ENCODE results near the gene TRMT11.

The TRMT11 gene

GRCh38 chr6:125979101-125979500 lies 7.2 kb upstream of the TRMT11 start:
- peaks cover 5% of the 10 kb centered on the region for H3K4me1 ChIP-seq (ENCODE audit: insufficient read depth, low read length, severe bottlenecking)
- no peaks in the 10 kb centered on the region for H3F3A ChIP-seq (ENCODE audit: insufficient read depth, low read length)
- H3K9ac ChIP-seq (ENCODE audit: low read length): no peak overlapping the region
- H3K36me3 ChIP-seq (ENCODE audit: insufficient read depth, low read length): peaks cover 12% of the 10 kb centered on the region; the same call in 1 of the 2 replicates
- no peaks in the 10 kb centered on the region for H3K27me3 ChIP-seq (ENCODE audit: insufficient read depth, low read length)
- no peak overlapping the region for H3K27ac ChIP-seq (ENCODE audit: low read depth, low read length, poor library complexity, severe bottlenecking)
- H3K4me2 ChIP-seq (ENCODE audit: low read length): no peak overlapping the region
- no peaks in the 10 kb centered on the region for H3K9me3 ChIP-seq (ENCODE audit: low read length)
- no peaks in the 10 kb centered on the region for H3K9me2 ChIP-seq (ENCODE audit: low read depth, low read length)
- H3K4me3 ChIP-seq (ENCODE audit: low read depth, low read length, poor library complexity, severe bottlenecking): no peak overlapping the region
- H3K79me2 ChIP-seq (ENCODE audit: insufficient read depth, low read length): no peaks in the 10 kb centered on the region
- TF ChIP-seq CTCF (IDR thresholded peaks at IDR 0.05; ENCODE audit: low read length): no peak
- TF ChIP-seq EZH2 (IDR thresholded peaks at IDR 0.05; ENCODE audit: borderline replicate concordance, low read length): no peak
- no peak overlapping the region for H2AFZ ChIP-seq (ENCODE audit: low read length)
- H4K20me1 ChIP-seq (ENCODE audit: insufficient read depth, low read length): no peaks in the 10 kb centered on the region

- TF ChIP-seq CTCF (IDR thresholded peaks at IDR 0.05; ENCODE audit: low read length) (no peak), EZH2 (IDR thresholded peaks at IDR 0.05; ENCODE audit: borderline replicate concordance, low read length) (no peak)
- no peaks in the 10 kb centered on the region for H3K9me2 ChIP-seq (ENCODE audit: low read depth, low read length)
- no peak overlapping the region for H3K4me2 ChIP-seq (ENCODE audit: low read length)
- no peaks in the 10 kb centered on the region for H3K9me3 ChIP-seq (ENCODE audit: low read length)
- H3K27ac ChIP-seq (ENCODE audit: low read depth, low read length, poor library complexity, severe bottlenecking): no peak overlapping the region
- peaks cover 11% of the 10 kb centered on the region for H3K4me1 ChIP-seq (ENCODE audit: insufficient read depth, low read length, severe bottlenecking)
- no peaks in the 10 kb centered on the region for H3K36me3 ChIP-seq (ENCODE audit: insufficient read depth, low read length)
- no peaks in the 10 kb centered on the region for H3F3A ChIP-seq (ENCODE audit: insufficient read depth, low read length)
- H3K4me3 ChIP-seq (ENCODE audit: low read depth, low read length, poor library complexity, severe bottlenecking): no peak overlapping the region
- H3K27me3 ChIP-seq (ENCODE audit: insufficient read depth, low read length): no peaks in the 10 kb centered on the region
- no peaks in the 10 kb centered on the region for H4K20me1 ChIP-seq (ENCODE audit: insufficient read depth, low read length)
- H2AFZ ChIP-seq (ENCODE audit: low read length): no peak overlapping the region
- H3K9ac ChIP-seq (ENCODE audit: low read length): no peak overlapping the region
- H3K79me2 ChIP-seq (ENCODE audit: insufficient read depth, low read length): peaks cover 7% of the 10 kb centered on the region; the same call in 1 of the 2 replicates
These were observed 4.7 kb upstream of the TRMT11 start for GRCh38 chr6:125981571-125982185.

GRCh38 chr6:125983246-125983945 lies 2.9 kb upstream of the TRMT11 start:
- Histone ChIP-seq H3K79me2 (ENCODE audit: insufficient read depth, low read length) (peaks cover 24% of the 10 kb centered on the region), H3K27ac (ENCODE audit: low read depth, low read length, poor library complexity, severe bottlenecking) (no peak overlapping the region)
- no peak for TF ChIP-seq CTCF (IDR thresholded peaks at IDR 0.05; ENCODE audit: low read length)
- no peak for TF ChIP-seq EZH2 (IDR thresholded peaks at IDR 0.05; ENCODE audit: borderline replicate concordance, low read length)

More at GRCh38 chr6:125983246-125983945, 2.9 kb upstream of the TRMT11 start:
- no peaks in the 10 kb centered on the region for H3K9me3 ChIP-seq (ENCODE audit: low read length)
- no peaks in the 10 kb centered on the region for H3K36me3 ChIP-seq (ENCODE audit: insufficient read depth, low read length)
- H3K9ac ChIP-seq (ENCODE audit: low read length): no peak overlapping the region
- no peaks in the 10 kb centered on the region for H3K27me3 ChIP-seq (ENCODE audit: insufficient read depth, low read length)
- no peak overlapping the region for H3K4me2 ChIP-seq (ENCODE audit: low read length)
- no peaks in the 10 kb centered on the region for H3K9me2 ChIP-seq (ENCODE audit: low read depth, low read length)
- H3K4me1 ChIP-seq (ENCODE audit: insufficient read depth, low read length, severe bottlenecking): peaks cover 26% of the 10 kb centered on the region
- H3K4me3 ChIP-seq (ENCODE audit: low read depth, low read length, poor library complexity, severe bottlenecking): no peak overlapping the region
- no peak overlapping the region for H2AFZ ChIP-seq (ENCODE audit: low read length)
- no peaks in the 10 kb centered on the region for H3F3A ChIP-seq (ENCODE audit: insufficient read depth, low read length)
- H4K20me1 ChIP-seq (ENCODE audit: insufficient read depth, low read length): no peaks in the 10 kb centered on the region
